Fibroblast of the aortic adventitia (primary cell): Measurements from ENCODE around the gene TMEM182. TPM values are rescaled to one million over a fixed set of nuclear protein-coding genes. Genes with fewer than 3 reads are reported as not detected.

ENCODE experiments used
- DNase-seq: peaks from one replicate; pipeline ENCODE4 v3.0.0-alpha.2; 2010; ENCODE audit warnings: low read depth
- H3K4me3 ChIP-seq: 2 replicates; pipeline ENCODE4 v1.5.1; 2011; ENCODE audit warnings: low read depth, mild to moderate bottlenecking, control low read depth, low read length, moderate library complexity
- CTCF ChIP-seq: IDR thresholded peaks from 2 replicates; pipeline ENCODE4 v1.5.1; 2011; ENCODE audit warnings: mild to moderate bottlenecking, low read length, control low read depth, inconsistent platforms; ENCODE audit not compliant: insufficient read depth
- total RNA-seq: library from RNA; depleted of rRNA; stranded (reverse); fragments of >200 nt; gene quantifications from 2 replicates; pipeline ENCODE4 v1.2.3, GENCODE V29; 2012; ENCODE audit warnings: low replicate concordance

TMEM182 gene
- total RNA-seq, 1 donor: 2.1 TPM

GRCh38 chr2:102749938-102750337 lies 11.9 kb upstream of the TMEM182 start:
- no peak for TF ChIP-seq CTCF
- H3K4me3 ChIP-seq: no peak overlapping the region
- no peak for DNase-seq

- no peak overlapping the region for H3K4me3 ChIP-seq
- peak; percentile 66 for DNase-seq
- peak; percentile 72 for TF ChIP-seq CTCF
These were observed 8.2 kb upstream of the TMEM182 start for GRCh38 chr2:102753563-102754159.

- no peak overlapping the region for H3K4me3 ChIP-seq
- no peak for DNase-seq
- no peak for TF ChIP-seq CTCF
These were observed 7.2 kb upstream of the TMEM182 start for GRCh38 chr2:102754456-102755145.

GRCh38 chr2:102755284-102755683 lies 6.5 kb upstream of the TMEM182 start:
- no peak overlapping the region for H3K4me3 ChIP-seq
- DNase-seq: no peak
- TF ChIP-seq CTCF: no peak

- no peak for DNase-seq
- H3K4me3 ChIP-seq: no peak overlapping the region
- TF ChIP-seq CTCF: no peak
These were observed 3.4 kb upstream of the TMEM182 start for GRCh38 chr2:102758439-102758838.

- DNase-seq: no peak
- no peak for TF ChIP-seq CTCF
- H3K4me3 ChIP-seq: no peak overlapping the region
These were observed 2.3 kb downstream of the TMEM182 start for GRCh38 chr2:102764083-102764482.
